C4-2B (cell line): ENCODE measurements around the gene PPP4R4.

Experiments
- H3K27ac ChIP-seq: fragments of 450-650 bp; 2 replicates; pipeline ENCODE4 v1.5.1; 2017
- ZFX ChIP-seq: fragments of 450-650 bp; IDR thresholded peaks from 2 replicates; pipeline ENCODE4 v1.6.1; 2017
- TF ChIP-seq, protein P1 (sequence below): fragments of 450-650 bp; conservative IDR thresholded peaks from 2 replicates; pipeline ENCODE4 v1.5.1; 2017; ENCODE audit warnings: mild to moderate bottlenecking

Gene PPP4R4

DNA sequence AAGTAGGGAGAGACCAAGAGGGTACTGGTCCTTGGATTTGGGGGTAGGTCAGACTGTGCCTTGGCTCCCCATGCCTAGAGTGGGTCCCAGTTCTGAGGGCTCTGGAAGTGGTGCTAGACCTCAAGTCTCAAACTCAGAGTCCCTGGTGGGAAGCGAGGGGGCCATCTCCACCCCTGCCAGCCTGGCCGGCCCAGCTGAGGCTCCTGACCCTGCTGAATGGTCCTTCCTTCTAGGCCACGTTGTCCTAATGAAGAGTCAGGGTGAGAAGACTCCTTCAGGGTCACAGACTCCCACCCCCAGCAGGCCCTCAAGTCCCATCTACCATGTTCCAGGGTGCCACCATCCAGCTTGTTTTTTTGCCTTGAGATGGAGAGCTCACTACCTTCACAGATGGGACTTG lies 136.1 kb downstream of the PPP4R4 start:
- H3K27ac ChIP-seq = no peak overlapping the region
- TF ChIP-seq ZFX = no peak
- TF ChIP-seq, protein P1, sequence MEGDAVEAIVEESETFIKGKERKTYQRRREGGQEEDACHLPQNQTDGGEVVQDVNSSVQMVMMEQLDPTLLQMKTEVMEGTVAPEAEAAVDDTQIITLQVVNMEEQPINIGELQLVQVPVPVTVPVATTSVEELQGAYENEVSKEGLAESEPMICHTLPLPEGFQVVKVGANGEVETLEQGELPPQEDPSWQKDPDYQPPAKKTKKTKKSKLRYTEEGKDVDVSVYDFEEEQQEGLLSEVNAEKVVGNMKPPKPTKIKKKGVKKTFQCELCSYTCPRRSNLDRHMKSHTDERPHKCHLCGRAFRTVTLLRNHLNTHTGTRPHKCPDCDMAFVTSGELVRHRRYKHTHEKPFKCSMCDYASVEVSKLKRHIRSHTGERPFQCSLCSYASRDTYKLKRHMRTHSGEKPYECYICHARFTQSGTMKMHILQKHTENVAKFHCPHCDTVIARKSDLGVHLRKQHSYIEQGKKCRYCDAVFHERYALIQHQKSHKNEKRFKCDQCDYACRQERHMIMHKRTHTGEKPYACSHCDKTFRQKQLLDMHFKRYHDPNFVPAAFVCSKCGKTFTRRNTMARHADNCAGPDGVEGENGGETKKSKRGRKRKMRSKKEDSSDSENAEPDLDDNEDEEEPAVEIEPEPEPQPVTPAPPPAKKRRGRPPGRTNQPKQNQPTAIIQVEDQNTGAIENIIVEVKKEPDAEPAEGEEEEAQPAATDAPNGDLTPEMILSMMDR = no peak

DNA sequence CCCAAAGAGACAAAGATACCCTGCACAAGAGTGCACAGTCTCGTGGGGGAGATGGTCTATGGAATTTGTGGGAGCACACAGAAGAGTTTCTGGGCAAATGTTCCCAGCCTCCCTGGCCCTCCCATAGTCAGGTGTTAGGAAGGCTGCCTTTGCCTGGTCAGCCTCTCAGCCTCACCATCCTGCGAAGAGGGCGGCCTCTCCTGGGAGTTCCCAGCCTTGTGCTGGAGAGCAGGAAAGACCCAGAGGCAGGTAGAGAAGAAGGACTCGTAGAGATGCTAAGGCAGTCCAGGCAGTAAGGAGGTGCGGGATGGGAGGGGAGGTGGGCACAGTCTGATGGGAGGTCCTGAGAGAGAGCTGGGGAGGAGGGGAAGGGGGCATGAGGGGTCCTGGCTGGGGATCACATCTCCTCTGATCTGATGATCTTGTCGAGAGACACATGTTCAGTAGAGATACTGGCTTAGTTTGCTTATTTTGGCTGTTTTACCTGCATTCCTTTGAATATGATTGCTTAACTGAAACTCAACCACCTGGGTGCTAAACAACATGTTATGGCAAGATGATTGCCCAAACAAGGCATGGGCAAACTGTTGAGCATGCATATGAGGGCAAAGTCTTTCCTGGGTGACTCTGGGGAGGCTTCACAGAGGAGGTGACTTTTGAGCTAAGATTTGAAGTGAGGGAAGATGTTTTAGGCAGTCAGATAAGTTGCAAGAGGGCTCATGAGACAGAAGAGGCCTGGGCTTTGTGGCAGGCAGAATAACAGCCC lies 138.5 kb downstream of the PPP4R4 start:
- H3K27ac ChIP-seq = no peak overlapping the region
- no peak for TF ChIP-seq ZFX
- TF ChIP-seq, protein P1 = no peak

DNA sequence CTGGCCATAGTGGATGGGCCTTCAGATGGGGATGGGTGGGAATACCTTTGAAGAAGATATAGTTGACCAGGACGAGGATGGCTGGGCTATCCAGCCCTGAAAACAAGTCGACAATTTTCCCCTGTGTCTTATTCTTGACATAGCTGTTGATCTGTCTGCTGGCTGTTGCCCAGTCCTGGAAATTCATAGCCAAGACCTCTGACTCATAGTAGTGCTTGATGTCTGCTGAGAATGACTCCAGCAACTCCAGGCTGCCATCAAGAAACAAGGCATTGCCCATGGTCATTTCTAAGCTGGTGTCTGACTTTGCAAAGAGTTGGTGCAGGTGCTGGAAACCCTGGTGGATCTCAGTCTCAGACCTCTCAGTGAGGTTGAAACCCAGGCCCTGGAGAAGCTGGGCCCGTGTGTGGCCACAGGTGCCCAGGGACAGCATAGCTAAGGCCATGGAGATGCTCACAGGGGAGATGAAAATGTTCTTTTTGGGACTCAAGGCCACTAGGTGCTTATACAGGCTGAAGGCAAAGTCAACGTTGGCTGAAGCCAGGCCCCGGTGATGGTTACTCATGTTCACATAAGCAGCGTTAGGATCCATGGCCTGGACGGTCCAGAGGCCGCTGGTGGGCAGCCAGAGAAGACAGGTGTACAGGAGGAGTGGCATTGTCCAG lies 140.0 kb downstream of the PPP4R4 start:
- H3K27ac ChIP-seq = no peak overlapping the region
- TF ChIP-seq, protein P1 = no peak
- TF ChIP-seq ZFX = no peak

DNA sequence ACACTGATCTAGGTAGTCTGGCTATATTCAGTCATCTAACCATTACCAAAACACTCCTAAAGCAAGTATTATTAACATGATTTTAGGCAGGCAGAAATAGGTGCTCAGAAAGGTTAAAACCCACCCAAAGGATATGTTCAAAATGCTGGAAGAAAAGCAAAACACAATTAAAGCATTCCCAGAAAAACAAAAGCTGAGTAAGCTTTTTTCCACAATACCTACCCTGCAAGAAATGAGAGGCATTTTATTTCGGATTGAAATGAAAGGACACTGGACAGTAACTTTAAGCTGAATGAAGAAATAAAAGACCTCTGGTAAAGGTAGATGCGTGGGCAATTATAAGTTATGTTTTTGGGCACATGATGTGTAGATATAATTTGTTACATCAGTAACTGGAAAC lies 140.8 kb downstream of the PPP4R4 start:
- TF ChIP-seq ZFX = no peak
- TF ChIP-seq, protein P1 = no peak

DNA sequence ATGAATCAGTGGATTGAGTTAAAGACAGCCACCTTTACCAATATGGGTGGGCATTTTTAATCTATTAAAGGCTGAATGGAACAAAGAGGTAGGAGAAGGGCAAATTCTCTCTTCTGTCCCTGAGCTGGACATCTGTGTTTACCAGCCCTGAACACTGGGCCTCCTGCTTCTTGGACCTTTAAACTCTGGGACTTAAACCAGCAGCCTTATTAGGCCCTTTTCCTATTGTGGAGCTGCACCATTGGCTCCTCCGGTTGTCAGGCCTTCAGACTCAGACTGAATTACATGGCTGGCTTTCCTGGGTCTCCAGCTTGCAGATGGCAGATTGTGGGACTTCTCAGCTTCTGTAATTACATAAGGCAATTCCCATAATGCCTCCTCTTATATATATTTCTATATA lies 142.6 kb downstream of the PPP4R4 start:
- TF ChIP-seq, protein P1 = no peak
- TF ChIP-seq ZFX = no peak
- H3K27ac ChIP-seq = no peak overlapping the region

More for the DNA sequence above, 140.8 kb downstream of the PPP4R4 start:
- H3K27ac ChIP-seq = no peak overlapping the region

DNA sequence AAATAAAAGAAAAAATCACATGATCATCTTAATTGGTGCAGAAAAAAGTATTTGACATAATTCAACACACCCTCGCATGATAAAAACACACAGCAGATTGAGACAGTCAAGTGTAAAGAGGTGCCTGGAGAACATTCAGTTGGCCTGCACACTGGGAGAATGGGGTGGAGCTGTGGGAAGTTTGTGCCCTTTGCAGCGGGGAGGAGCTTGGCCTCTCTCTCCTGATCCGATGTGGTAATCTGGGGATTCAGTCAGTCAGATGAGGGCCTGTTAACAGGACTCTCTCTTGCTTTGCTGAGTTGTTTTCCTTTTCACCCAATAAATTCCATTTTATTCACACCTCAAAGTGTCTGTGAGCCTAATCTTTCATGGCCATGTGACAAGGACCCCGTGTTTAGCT lies 143.1 kb downstream of the PPP4R4 start:
- no peak overlapping the region for H3K27ac ChIP-seq
- TF ChIP-seq, protein P1 = no peak
- TF ChIP-seq ZFX = no peak

GRCh38 chr14:94320243-94320642 lies 146.1 kb downstream of the PPP4R4 start:
- no peak overlapping the region; the same call in 1 of the 2 replicates for H3K27ac ChIP-seq
- no peak for TF ChIP-seq ZFX
- TF ChIP-seq, protein P1 = no peak
